Lower leg skin (tissue), 4 donors: ENCODE measurements around the gene PUS1. TPM values are rescaled to one million over a fixed set of nuclear protein-coding genes. Genes with fewer than 3 reads are reported as not detected.

Source experiments
- DNase-seq, 2 donors: peaks; one replicate each; pipeline ENCODE4 v3.0.0-alpha.2; 2019; ENCODE audit warnings: low spot score in 2 of 2
- H3K4me3 ChIP-seq: fragments of 200-600 bp; sonication (generic); 2 replicates; pipeline ENCODE4 v1.5.1; 2017; ENCODE audit warnings: mild to moderate bottlenecking, low read depth; ENCODE audit not compliant: poor library complexity, severe bottlenecking
- CTCF ChIP-seq, 3 donors: fragments of 450-650 bp; IDR thresholded peaks; one replicate each; pipeline ENCODE4 v1.5.1; 2016; ENCODE audit warnings: antibody characterized with exemption in 3 of 3, mild to moderate bottlenecking in 3 of 3, moderate library complexity in 2 of 3
- POLR2A ChIP-seq, 2 donors: fragments of 450-650 bp; IDR thresholded peaks; one replicate each; pipeline ENCODE4 v1.6.1; 2016 to 2017; ENCODE audit warnings: antibody characterized with exemption in 2 of 2, mild to moderate bottlenecking in 1 of 2, moderate library complexity in 1 of 2
- WGBS, 2 donors: methylation state at CpG; one replicate each; pipeline ENCODE4 v1.1.5; 2018; 5-methylcytosine and 5-hydroxymethylcytosine counted together
- intact Hi-C: fragments of 100-400 bp; cut with DNase I; formaldehyde crosslinking; loops from one replicate; pipeline ENCODE4 v1.15.0; 2023; ENCODE audit warnings: low total_unique reads
- total RNA-seq, 4 donors: library from RNA; depleted of rRNA; stranded (reverse); fragments of >200 nt; gene quantifications; one replicate each; pipeline ENCODE4 v1.1.0, GENCODE V29; 2016

PUS1 gene
- total RNA-seq, 4 donors from 2014 or later: 8.3 to 36.4 (median 19.0) TPM

- no peak for DNase-seq
- TF ChIP-seq POLR2A (IDR thresholded peaks at IDR 0.05) (no peak), CTCF (IDR thresholded peaks at IDR 0.05) (no peak)
- no peak overlapping the region for H3K4me3 ChIP-seq
- WGBS, 2 donors: 83 to 85% methylated on average over 24 to 31 of the region's 35 CpGs
- intact Hi-C loops: no loop called here
Measured at GRCh38 chr12:131920902-131921840, 7.9 kb upstream of the PUS1 start.

GRCh38 chr12:131921866-131922769, 7.0 kb upstream of the PUS1 start:
- no peak for DNase-seq
- intact Hi-C loops: no loop called here
- WGBS, 2 donors: 72 to 80% methylated on average over 29 of the region's 29 CpGs
- no peak overlapping the region for H3K4me3 ChIP-seq
- TF ChIP-seq POLR2A (IDR thresholded peaks at IDR 0.05): no peak
- no peak for TF ChIP-seq CTCF (IDR thresholded peaks at IDR 0.05)

- TF ChIP-seq POLR2A (IDR thresholded peaks at IDR 0.05) (no peak), CTCF (IDR thresholded peaks at IDR 0.05) (no peak)
- H3K4me3 ChIP-seq: no peak overlapping the region
- intact Hi-C loops: no loop called here
- 90 to 92% methylated on average over 13 of the region's 13 CpGs for WGBS, 2 donors
- no peak for DNase-seq
Measured at GRCh38 chr12:131922772-131923171, 6.3 kb upstream of the PUS1 start.

- intact Hi-C loops: no loop called here
- no peak overlapping the region for H3K4me3 ChIP-seq
- 74 to 85% methylated on average over 11 of the region's 11 CpGs for WGBS, 2 donors
- no peak for DNase-seq
- TF ChIP-seq CTCF (IDR thresholded peaks at IDR 0.05): no peak
- no peak for TF ChIP-seq POLR2A (IDR thresholded peaks at IDR 0.05)
Measured at GRCh38 chr12:131923260-131923659, 5.8 kb upstream of the PUS1 start.

- DNase-seq: no peak
- intact Hi-C loops: no loop called here
- H3K4me3 ChIP-seq: no peak overlapping the region
- WGBS, 2 donors: 76 to 95% methylated on average over 24 of the region's 24 CpGs
- TF ChIP-seq CTCF (IDR thresholded peaks at IDR 0.05): no peak
- TF ChIP-seq POLR2A (IDR thresholded peaks at IDR 0.05): no peak
Measured at GRCh38 chr12:131927110-131928079, 1.7 kb upstream of the PUS1 start.
